K562 (cell line): ENCODE results near the gene TRNP1. TPM values are rescaled to one million over a fixed set of nuclear protein-coding genes. Genes with fewer than 3 reads are reported as not detected.

Source experiments
- DPF2 ChIP-seq: fragments of 450-650 bp; IDR thresholded peaks from 2 replicates; pipeline ENCODE4 v1.6.1; 2016
- ERF ChIP-seq: fragments of 450-650 bp; formaldehyde crosslinking; IDR thresholded peaks from 2 replicates; pipeline ENCODE4 v1.4.0; 2020; ENCODE audit warnings: mild to moderate bottlenecking, mixed read lengths
- FOXA1 ChIP-seq: fragments of 450-650 bp; IDR thresholded peaks from 2 replicates; pipeline ENCODE4 v1.6.1; 2016; ENCODE audit warnings: mild to moderate bottlenecking, borderline replicate concordance
- GTF2E2 ChIP-seq: fragments of 200-800 bp; sonication (Bioruptor generic); IDR thresholded peaks from 2 replicates; pipeline ENCODE4 v1.6.1; 2016; ENCODE audit warnings: missing genetic modification characterization, missing compliant biosample characterization
- HMGN3 ChIP-seq: IDR thresholded peaks from 2 replicates; pipeline ENCODE4 v1.6.1; 2011; ENCODE audit warnings: borderline replicate concordance, low read depth, mild to moderate bottlenecking, mixed read lengths, low read length; ENCODE audit not compliant: insufficient read length; ENCODE audit errors: extremely low read depth
- JUNB ChIP-seq: fragments of 450-650 bp; formaldehyde crosslinking; conservative IDR thresholded peaks from 2 replicates; pipeline ENCODE4 v1.4.0; 2020; ENCODE audit warnings: mild to moderate bottlenecking
- MAFG ChIP-seq: fragments of 450-650 bp; conservative IDR thresholded peaks from 2 replicates; pipeline ENCODE4 v1.6.1; 2016; ENCODE audit warnings: missing genetic modification characterization, missing compliant biosample characterization
- MAFK ChIP-seq: IDR thresholded peaks from 2 replicates; pipeline ENCODE4 v1.6.1; 2011; ENCODE audit warnings: low read length, improper control_type of control experiment
- NBN ChIP-seq: fragments of 450-650 bp; IDR thresholded peaks from 2 replicates; pipeline ENCODE4 v1.6.1; 2016; ENCODE audit warnings: low read depth, mild to moderate bottlenecking
- POU5F1 ChIP-seq: fragments of 150-350 bp; IDR thresholded peaks from 2 replicates; pipeline ENCODE4 v1.6.1; 2014; ENCODE audit warnings: borderline replicate concordance, low read length, low read depth, mild to moderate bottlenecking; ENCODE audit not compliant: partially characterized antibody
- SIN3B ChIP-seq: fragments of 450-650 bp; IDR thresholded peaks from 2 replicates; pipeline ENCODE4 v1.6.1; 2017; ENCODE audit warnings: low read depth, mild to moderate bottlenecking, moderate library complexity
- ZFP1 ChIP-seq: fragments of 450-650 bp; formaldehyde crosslinking; IDR thresholded peaks from 2 replicates; pipeline ENCODE4 v1.4.0; 2020; ENCODE audit warnings: mild to moderate bottlenecking, mixed read lengths
- polyA plus RNA-seq, 8 experiments: library from polyadenylated mRNA; depleted of rRNA in 4 of 8; stranded (reverse) in 5 of 8; unstranded in 3 of 8; fragments of >200 nt; fragmentation: Nextera tagmentation in 2 of 8; fragmentation: Illumina TruSeq in 1 of 8; extraction: Ambion mirVana in 2 of 8; extraction: Trizol in 1 of 8; gene quantifications; 2 replicates each; pipeline versions ENCODE4 v1.2.1 to v1.2.3, GENCODE V29; 2011 to 2014; ENCODE audit warnings: inconsistent platforms in 1 of 8, missing spikeins in 1 of 8
- total RNA-seq, 7 experiments: library from RNA; depleted of rRNA in 6 of 7; stranded (reverse); fragments of >200 nt in 6 of 7; fragmentation: Illumina TruSeq in 2 of 7; extraction: Trizol in 2 of 7; gene quantifications; 2 replicates each; pipeline versions ENCODE4 v1.2.1 to v1.2.3, GENCODE V29; 2011 to 2021; ENCODE audit warnings: low replicate concordance in 1 of 7
- TF ChIP-seq, protein P1 (sequence below), 2 experiments: fragments of 200-800 bp in 1 of 2; sonication (Bioruptor generic) in 1 of 2; sonication (generic) in 1 of 2; formaldehyde crosslinking in 1 of 2; IDR thresholded peaks in 1 of 2; conservative IDR thresholded peaks in 1 of 2; 2 replicates each; pipeline versions ENCODE4 v1.5.0 to v1.6.1; 2016 to 2020; ENCODE audit warnings: missing compliant biosample characterization in 1 of 2, missing genetic modification characterization in 1 of 2, missing genetic modification reagents in 1 of 2
- TF ChIP-seq, protein P2 (sequence below), 2 experiments: IDR thresholded peaks; 2 replicates each; pipeline ENCODE4 v1.6.1; 2011; ENCODE audit warnings: borderline replicate concordance in 1 of 2, control low read depth in 1 of 2, low read depth in 1 of 2, low read length in 1 of 2, mild to moderate bottlenecking in 1 of 2, mixed read lengths in 1 of 2, moderate library complexity in 1 of 2; ENCODE audit not compliant: insufficient read depth in 1 of 2, insufficient read length in 1 of 2, poor library complexity in 1 of 2, severe bottlenecking in 1 of 2; ENCODE audit errors: extremely low read depth in 1 of 2
- TF ChIP-seq, protein P3 (sequence below): sonication (generic); formaldehyde crosslinking; IDR thresholded peaks from 2 replicates; pipeline ENCODE4 v1.8.1; 2023; ENCODE audit warnings: mild to moderate bottlenecking, missing genetic modification reagents
- TF ChIP-seq, protein P4 (sequence below): fragments of 450-650 bp; IDR thresholded peaks from 2 replicates; pipeline ENCODE4 v1.6.1; 2016
- TF ChIP-seq, protein P5 (sequence below): sonication (generic); formaldehyde crosslinking; IDR thresholded peaks from 2 replicates; pipeline ENCODE4 v1.9.0; 2022; ENCODE audit warnings: mild to moderate bottlenecking, missing genetic modification reagents
- TF ChIP-seq, protein P6 (sequence below): fragments of 450-650 bp; IDR thresholded peaks from 2 replicates; pipeline ENCODE4 v1.6.1; 2017; ENCODE audit warnings: mild to moderate bottlenecking, moderate library complexity

TRNP1 gene
- total and polyA plus RNA-seq, 9 of the 15 experiments (the other 6 are each of a cell fraction or from before 2014, with no cell fraction given) = 0.03 to 1.3 (median 0.95) TPM

DNA sequence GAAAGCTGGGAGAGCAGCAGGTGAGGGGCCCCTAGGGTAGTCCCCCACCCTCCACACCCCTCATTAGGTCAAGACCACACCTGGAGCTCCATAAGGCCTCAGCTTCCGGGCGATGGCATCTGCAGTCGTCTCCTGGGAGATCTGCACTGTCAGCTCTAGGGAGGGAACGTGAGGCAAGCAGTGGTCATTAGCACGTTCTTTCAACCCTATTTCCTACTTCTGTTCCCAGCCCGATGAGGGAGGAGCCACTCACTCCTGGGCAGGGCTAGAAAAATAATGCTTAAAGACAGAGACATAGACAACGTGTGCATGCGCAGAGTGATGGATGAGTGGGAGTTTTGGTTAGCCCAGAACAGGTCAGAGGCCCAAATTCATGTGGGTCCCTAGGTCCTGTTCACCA lies 42.9 kb upstream of the TRNP1 start (continued):
- TF ChIP-seq, protein P1, sequence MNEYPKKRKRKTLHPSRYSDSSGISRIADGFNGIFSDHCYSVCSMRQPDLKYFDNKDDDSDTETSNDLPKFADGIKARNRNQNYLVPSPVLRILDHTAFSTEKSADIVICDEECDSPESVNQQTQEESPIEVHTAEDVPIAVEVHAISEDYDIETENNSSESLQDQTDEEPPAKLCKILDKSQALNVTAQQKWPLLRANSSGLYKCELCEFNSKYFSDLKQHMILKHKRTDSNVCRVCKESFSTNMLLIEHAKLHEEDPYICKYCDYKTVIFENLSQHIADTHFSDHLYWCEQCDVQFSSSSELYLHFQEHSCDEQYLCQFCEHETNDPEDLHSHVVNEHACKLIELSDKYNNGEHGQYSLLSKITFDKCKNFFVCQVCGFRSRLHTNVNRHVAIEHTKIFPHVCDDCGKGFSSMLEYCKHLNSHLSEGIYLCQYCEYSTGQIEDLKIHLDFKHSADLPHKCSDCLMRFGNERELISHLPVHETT (CRISPR knock-in tag; conservative IDR thresholded peaks at IDR 0.05 in 1 of 2, IDR thresholded peaks at IDR 0.05 in 1 of 2) = no peak
- TF ChIP-seq HMGN3 = no peak
- peak; percentile 60 for TF ChIP-seq MAFK
- no peak for TF ChIP-seq FOXA1
- TF ChIP-seq MAFG (tag) = peak; percentile 36; the same call in 1 of the 2 replicates
- TF ChIP-seq DPF2 = no peak
- TF ChIP-seq, protein P2, sequence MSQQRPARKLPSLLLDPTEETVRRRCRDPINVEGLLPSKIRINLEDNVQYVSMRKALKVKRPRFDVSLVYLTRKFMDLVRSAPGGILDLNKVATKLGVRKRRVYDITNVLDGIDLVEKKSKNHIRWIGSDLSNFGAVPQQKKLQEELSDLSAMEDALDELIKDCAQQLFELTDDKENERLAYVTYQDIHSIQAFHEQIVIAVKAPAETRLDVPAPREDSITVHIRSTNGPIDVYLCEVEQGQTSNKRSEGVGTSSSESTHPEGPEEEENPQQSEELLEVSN (IDR thresholded peaks at IDR 0.05; ENCODE audit: borderline replicate concordance in 1 of 2, extremely low read depth in 1 of 2, insufficient read depth in 1 of 2, insufficient read length in 1 of 2, low read depth in 1 of 2, low read length in 1 of 2, poor library complexity in 1 of 2, severe bottlenecking in 1 of 2) = peak in 1 of 2 experiments; percentile 19
- TF ChIP-seq, protein P3, sequence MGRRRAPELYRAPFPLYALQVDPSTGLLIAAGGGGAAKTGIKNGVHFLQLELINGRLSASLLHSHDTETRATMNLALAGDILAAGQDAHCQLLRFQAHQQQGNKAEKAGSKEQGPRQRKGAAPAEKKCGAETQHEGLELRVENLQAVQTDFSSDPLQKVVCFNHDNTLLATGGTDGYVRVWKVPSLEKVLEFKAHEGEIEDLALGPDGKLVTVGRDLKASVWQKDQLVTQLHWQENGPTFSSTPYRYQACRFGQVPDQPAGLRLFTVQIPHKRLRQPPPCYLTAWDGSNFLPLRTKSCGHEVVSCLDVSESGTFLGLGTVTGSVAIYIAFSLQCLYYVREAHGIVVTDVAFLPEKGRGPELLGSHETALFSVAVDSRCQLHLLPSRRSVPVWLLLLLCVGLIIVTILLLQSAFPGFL (CRISPR knock-in tag) = no peak
- no peak for TF ChIP-seq GTF2E2 (tag)
- no peak for TF ChIP-seq JUNB
- no peak for TF ChIP-seq POU5F1
- TF ChIP-seq, protein P4, sequence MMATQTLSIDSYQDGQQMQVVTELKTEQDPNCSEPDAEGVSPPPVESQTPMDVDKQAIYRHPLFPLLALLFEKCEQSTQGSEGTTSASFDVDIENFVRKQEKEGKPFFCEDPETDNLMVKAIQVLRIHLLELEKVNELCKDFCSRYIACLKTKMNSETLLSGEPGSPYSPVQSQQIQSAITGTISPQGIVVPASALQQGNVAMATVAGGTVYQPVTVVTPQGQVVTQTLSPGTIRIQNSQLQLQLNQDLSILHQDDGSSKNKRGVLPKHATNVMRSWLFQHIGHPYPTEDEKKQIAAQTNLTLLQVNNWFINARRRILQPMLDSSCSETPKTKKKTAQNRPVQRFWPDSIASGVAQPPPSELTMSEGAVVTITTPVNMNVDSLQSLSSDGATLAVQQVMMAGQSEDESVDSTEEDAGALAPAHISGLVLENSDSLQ = peak; percentile 49; the same call in 1 of the 2 replicates
- TF ChIP-seq, protein P5, sequence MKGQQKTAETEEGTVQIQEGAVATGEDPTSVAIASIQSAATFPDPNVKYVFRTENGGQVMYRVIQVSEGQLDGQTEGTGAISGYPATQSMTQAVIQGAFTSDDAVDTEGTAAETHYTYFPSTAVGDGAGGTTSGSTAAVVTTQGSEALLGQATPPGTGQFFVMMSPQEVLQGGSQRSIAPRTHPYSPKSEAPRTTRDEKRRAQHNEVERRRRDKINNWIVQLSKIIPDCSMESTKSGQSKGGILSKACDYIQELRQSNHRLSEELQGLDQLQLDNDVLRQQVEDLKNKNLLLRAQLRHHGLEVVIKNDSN (CRISPR knock-in tag) = peak; percentile 38; the same call in 1 of the 2 replicates
- TF ChIP-seq ZFP1 (CRISPR knock-in tag) = no peak
- TF ChIP-seq NBN = no peak
- no peak for TF ChIP-seq SIN3B
- TF ChIP-seq, protein P6, sequence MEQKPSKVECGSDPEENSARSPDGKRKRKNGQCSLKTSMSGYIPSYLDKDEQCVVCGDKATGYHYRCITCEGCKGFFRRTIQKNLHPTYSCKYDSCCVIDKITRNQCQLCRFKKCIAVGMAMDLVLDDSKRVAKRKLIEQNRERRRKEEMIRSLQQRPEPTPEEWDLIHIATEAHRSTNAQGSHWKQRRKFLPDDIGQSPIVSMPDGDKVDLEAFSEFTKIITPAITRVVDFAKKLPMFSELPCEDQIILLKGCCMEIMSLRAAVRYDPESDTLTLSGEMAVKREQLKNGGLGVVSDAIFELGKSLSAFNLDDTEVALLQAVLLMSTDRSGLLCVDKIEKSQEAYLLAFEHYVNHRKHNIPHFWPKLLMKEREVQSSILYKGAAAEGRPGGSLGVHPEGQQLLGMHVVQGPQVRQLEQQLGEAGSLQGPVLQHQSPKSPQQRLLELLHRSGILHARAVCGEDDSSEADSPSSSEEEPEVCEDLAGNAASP = no peak
- no peak for TF ChIP-seq ERF (CRISPR knock-in tag)
